K562 (cell line): ENCODE measurements around the gene PRMT7. TPM values are rescaled to one million over a fixed set of nuclear protein-coding genes. Genes with fewer than 3 reads are reported as not detected.

Source experiments
- CHD2 ChIP-seq: IDR thresholded peaks from 2 replicates; pipeline ENCODE4 v1.6.1; 2011; ENCODE audit warnings: low read depth, low read length
- FIP1L1 ChIP-seq: fragments of 200-400 bp; formaldehyde crosslinking; IDR thresholded peaks from 2 replicates; pipeline ENCODE4 v1.6.1; 2018; ENCODE audit warnings: mild to moderate bottlenecking, low read depth, low read length; ENCODE audit not compliant: poor library complexity, severe bottlenecking
- FOXM1 ChIP-seq, 2 experiments: fragments of 450-650 bp in 1 of 2; sonication (generic) in 1 of 2; formaldehyde crosslinking in 1 of 2; IDR thresholded peaks; 2 replicates each; pipeline versions ENCODE4 v1.6.1 to v1.9.0; 2017 to 2022; ENCODE audit warnings: low read depth in 2 of 2, mild to moderate bottlenecking in 2 of 2, missing genetic modification reagents in 1 of 2, moderate library complexity in 1 of 2
- IRF2 ChIP-seq: sonication (generic); formaldehyde crosslinking; IDR thresholded peaks from 2 replicates; pipeline ENCODE4 v1.8.1; 2022; ENCODE audit warnings: mild to moderate bottlenecking, missing genetic modification reagents
- KDM4B ChIP-seq, 2 experiments: fragments of 450-650 bp in 1 of 2; sonication (generic) in 1 of 2; IDR thresholded peaks; 2 replicates each; pipeline ENCODE4 v1.6.1; 2016 to 2017; ENCODE audit warnings: borderline replicate concordance in 2 of 2, antibody characterized with exemption in 1 of 2, low read depth in 1 of 2, mild to moderate bottlenecking in 1 of 2
- SOX6 ChIP-seq: fragments of 450-650 bp; IDR thresholded peaks from 2 replicates; pipeline ENCODE4 v1.6.1; 2014; ENCODE audit warnings: mild to moderate bottlenecking
- ZFP30 ChIP-seq: fragments of 250-450 bp; sonication (Bioruptor Pico); IDR thresholded peaks from 2 replicates; pipeline ENCODE4 v1.8.0; 2022; ENCODE audit warnings: moderate library complexity, mild to moderate bottlenecking, inconsistent platforms, borderline replicate concordance
- ZNF384 ChIP-seq: IDR thresholded peaks from 2 replicates; pipeline ENCODE4 v1.6.1; 2012; ENCODE audit warnings: low read depth, low read length, improper control_type of control experiment
- ZNF551 ChIP-seq: fragments of 250-450 bp; sonication (Bioruptor Pico); IDR thresholded peaks from 2 replicates; pipeline ENCODE4 v1.5.0; 2021; ENCODE audit warnings: mild to moderate bottlenecking, moderate library complexity
- polyA plus RNA-seq, 8 experiments: library from polyadenylated mRNA; depleted of rRNA in 4 of 8; stranded (reverse) in 5 of 8; unstranded in 3 of 8; fragments of >200 nt; fragmentation: Nextera tagmentation in 2 of 8; fragmentation: Illumina TruSeq in 1 of 8; extraction: Ambion mirVana in 2 of 8; extraction: Trizol in 1 of 8; gene quantifications; 2 replicates each; pipeline versions ENCODE4 v1.2.1 to v1.2.3, GENCODE V29; 2011 to 2014; ENCODE audit warnings: inconsistent platforms in 1 of 8, missing spikeins in 1 of 8
- total RNA-seq, 7 experiments: library from RNA; depleted of rRNA in 6 of 7; stranded (reverse); fragments of >200 nt in 6 of 7; fragmentation: Illumina TruSeq in 2 of 7; extraction: Trizol in 2 of 7; gene quantifications; 2 replicates each; pipeline versions ENCODE4 v1.2.1 to v1.2.3, GENCODE V29; 2011 to 2021; ENCODE audit warnings: low replicate concordance in 1 of 7
- TF ChIP-seq, protein P1 (sequence below): fragments of 450-650 bp; formaldehyde crosslinking; IDR thresholded peaks from 2 replicates; pipeline ENCODE4 v1.4.0; 2020; ENCODE audit warnings: mild to moderate bottlenecking
- TF ChIP-seq, protein P2 (sequence below): fragments of 150-350 bp; conservative IDR thresholded peaks from 2 replicates; pipeline ENCODE4 v1.6.1; 2014; ENCODE audit warnings: low read length

The PRMT7 gene
- total and polyA plus RNA-seq, 9 of the 15 experiments (the other 6 are each of a cell fraction or from before 2014, with no cell fraction given) = 6.4 to 88.8 (median 73.1) TPM

- no peak for TF ChIP-seq ZNF384
- no peak for TF ChIP-seq SOX6
- no peak for TF ChIP-seq ZNF551 (CRISPR knock-in tag)
- no peak for TF ChIP-seq ZFP30
- no peak for TF ChIP-seq KDM4B (IDR thresholded peaks at IDR 0.05; ENCODE audit: borderline replicate concordance in 2 of 2, low read depth in 1 of 2)
- TF ChIP-seq, protein P1, sequence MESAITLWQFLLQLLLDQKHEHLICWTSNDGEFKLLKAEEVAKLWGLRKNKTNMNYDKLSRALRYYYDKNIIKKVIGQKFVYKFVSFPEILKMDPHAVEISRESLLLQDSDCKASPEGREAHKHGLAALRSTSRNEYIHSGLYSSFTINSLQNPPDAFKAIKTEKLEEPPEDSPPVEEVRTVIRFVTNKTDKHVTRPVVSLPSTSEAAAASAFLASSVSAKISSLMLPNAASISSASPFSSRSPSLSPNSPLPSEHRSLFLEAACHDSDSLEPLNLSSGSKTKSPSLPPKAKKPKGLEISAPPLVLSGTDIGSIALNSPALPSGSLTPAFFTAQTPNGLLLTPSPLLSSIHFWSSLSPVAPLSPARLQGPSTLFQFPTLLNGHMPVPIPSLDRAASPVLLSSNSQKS (CRISPR knock-in tag) = no peak
- TF ChIP-seq FIP1L1 = no peak
- TF ChIP-seq, protein P2, sequence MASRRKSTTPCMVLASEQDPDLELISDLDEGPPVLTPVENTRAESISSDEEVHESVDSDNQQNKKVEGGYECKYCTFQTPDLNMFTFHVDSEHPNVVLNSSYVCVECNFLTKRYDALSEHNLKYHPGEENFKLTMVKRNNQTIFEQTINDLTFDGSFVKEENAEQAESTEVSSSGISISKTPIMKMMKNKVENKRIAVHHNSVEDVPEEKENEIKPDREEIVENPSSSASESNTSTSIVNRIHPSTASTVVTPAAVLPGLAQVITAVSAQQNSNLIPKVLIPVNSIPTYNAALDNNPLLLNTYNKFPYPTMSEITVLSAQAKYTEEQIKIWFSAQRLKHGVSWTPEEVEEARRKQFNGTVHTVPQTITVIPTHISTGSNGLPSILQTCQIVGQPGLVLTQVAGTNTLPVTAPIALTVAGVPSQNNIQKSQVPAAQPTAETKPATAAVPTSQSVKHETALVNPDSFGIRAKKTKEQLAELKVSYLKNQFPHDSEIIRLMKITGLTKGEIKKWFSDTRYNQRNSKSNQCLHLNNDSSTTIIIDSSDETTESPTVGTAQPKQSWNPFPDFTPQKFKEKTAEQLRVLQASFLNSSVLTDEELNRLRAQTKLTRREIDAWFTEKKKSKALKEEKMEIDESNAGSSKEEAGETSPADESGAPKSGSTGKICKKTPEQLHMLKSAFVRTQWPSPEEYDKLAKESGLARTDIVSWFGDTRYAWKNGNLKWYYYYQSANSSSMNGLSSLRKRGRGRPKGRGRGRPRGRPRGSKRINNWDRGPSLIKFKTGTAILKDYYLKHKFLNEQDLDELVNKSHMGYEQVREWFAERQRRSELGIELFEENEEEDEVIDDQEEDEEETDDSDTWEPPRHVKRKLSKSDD = no peak
- no peak for TF ChIP-seq FOXM1 (IDR thresholded peaks at IDR 0.05; ENCODE audit: low read depth)
- no peak for TF ChIP-seq FOXM1 (CRISPR knock-in tag; IDR thresholded peaks at IDR 0.05; ENCODE audit: low read depth)
- no peak for TF ChIP-seq CHD2
- TF ChIP-seq IRF2 (CRISPR knock-in tag) = no peak
Measured at GRCh38 chr16:68374246-68374805, 63.5 kb downstream of the PRMT7 start (continued).
